HG03460 (cell line): Measurements from ENCODE around the gene VPS52.

Source experiments
- ATAC-seq: cut with Tn5 transposase; IDR thresholded peaks from one replicate; pipeline ENCODE4 v1.9.1; 2021; ENCODE audit not compliant: unreplicated experiment

VPS52 gene

GRCh38 chr6:33271468-33272274, at the start of gene VPS52, which contains the start of gene RPS18:
Gene VPS52 (minus strand): TSS chr6:33271876. CDS start chr6:33271675, 201 bp downstream.
Gene RPS18 (plus strand): TSS chr6:33272075. CDS start chr6:33272120, 45 bp downstream.
- ATAC-seq: peak; percentile 77

DNA sequence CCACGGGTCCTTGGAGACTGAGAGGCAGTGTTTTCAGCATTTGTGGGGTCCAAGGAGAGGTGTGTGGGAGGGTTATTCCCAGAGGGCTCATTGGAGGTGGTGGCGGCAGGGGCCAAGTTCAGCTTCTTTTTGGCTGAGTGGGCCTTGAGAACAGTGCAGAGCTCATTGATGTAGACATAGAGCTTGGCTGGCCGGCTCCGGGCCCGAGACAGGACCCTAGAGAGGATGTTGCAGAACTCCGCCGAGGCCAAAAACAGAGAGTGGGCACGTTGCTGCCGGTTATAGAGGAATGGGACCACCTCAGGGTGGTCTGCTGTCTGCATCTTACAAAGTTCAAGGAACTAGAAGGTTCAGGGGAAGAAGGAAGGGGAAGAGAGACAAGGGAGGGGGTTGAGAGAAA, 49.6 kb upstream of the VPS52 start:
- no peak for ATAC-seq

DNA sequence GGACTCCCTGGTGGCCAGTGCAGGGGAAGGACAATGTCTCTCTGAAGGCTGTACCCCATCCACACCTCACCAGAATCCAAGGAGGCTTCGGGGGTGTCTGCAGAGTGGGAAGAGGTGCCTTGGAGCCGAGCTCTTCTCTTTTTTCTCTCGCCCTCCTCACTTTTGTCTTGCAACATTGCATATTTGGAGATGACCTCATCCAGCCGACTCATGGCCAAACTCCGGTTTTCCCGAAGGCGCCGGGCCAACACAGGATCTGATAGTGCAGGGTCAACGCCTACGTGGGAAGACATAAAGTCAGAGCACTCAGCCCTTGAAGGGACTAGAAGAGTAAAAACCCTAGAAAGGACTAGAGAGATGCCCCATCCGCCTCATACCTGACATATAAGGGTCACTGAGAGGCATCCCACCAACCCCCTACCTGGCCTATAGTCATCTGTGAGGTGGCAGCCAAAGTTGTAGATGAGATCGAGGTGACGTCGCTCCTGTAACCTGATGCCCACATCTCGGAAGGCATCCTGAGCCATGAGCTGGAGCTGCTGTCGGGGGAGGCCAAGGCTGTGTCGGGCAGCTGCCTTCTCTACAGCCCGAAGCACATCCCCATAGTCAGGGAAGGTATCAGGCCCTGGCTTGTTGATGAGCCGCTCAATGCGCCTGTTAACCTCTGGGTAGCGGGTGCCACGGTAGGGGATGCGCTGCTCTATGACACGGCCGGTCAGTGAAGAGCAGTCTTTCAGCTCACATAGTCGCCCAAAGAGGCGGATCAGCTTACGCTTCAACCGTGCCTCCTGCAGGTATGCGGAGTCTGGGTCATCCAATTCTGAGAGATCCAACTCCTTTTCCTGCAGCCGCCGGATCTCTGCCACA, 48.9 kb upstream of the VPS52 start:
- no peak for ATAC-seq

DNA sequence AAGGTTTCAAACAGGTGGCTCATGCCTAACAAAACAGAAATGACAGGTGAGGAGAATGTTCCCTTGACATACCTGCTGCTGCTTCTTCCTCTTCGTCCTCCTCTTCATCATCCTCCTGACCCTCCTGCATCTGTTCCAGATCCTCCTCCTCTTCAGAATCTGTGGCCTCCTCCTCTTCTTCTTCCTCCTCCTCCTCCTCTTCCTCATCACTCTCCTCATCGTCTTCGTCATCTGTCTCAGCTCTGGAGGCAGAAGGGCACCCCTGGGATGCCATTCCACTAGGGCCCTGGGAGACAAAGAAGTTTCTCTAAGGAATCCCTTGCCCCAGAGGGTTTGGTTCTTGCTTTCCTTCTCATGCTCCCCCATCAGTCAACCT, 48.3 kb upstream of the VPS52 start:
- no peak for ATAC-seq

DNA sequence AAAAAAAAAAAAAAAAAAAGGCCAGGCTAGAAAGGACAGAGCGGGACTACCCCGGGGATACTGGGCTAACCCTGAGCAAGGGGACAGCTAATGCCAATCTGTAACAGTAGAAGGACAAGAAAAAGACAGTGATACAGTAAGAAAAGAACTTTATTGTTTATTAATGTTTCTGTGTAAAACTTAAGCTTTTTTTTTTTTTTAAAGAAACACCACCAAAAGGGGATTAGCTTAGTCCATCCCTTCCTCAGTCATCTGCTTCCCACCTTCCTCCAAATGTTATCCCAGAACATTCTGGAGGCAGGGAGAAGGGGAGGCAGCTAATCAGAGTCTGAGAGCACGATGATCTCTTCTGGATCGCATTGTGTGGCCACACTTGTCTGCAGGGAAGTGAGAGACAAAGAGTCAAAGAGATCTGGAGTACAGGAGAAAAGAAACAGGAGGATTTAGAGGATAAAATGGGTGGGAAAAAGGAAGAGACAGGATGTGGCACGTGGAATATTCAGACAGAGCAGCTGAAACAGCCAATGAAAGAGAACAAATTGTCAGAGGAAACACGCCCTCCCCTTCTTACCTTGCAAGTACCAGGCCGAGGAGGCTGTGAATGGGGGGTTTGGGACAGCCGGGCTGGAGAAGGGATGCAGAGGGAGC, 46.9 kb upstream of the VPS52 start:
- no peak for ATAC-seq

GRCh38 chr6:33317669-33318425, 46.2 kb upstream of the VPS52 start, which contains the start of gene ZBTB22:
Gene ZBTB22 (minus strand): TSS chr6:33317744. CDS start chr6:33316916, 828 bp downstream.
- ATAC-seq: peak; percentile 43

DNA sequence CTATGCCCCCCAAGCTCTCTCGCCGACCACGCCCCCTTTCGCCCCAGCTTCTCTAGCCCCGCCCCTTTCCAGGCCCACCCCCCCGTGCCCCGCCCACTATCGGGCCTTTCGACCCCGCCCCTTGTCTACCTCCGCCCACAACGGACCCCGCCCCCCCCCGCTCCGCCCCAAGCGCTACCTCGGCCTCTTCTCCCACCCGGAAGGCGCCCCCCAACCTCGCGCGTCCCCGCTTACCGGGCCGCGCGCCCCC, 45.7 kb upstream of the VPS52 start:
- ATAC-seq: no peak

DNA sequence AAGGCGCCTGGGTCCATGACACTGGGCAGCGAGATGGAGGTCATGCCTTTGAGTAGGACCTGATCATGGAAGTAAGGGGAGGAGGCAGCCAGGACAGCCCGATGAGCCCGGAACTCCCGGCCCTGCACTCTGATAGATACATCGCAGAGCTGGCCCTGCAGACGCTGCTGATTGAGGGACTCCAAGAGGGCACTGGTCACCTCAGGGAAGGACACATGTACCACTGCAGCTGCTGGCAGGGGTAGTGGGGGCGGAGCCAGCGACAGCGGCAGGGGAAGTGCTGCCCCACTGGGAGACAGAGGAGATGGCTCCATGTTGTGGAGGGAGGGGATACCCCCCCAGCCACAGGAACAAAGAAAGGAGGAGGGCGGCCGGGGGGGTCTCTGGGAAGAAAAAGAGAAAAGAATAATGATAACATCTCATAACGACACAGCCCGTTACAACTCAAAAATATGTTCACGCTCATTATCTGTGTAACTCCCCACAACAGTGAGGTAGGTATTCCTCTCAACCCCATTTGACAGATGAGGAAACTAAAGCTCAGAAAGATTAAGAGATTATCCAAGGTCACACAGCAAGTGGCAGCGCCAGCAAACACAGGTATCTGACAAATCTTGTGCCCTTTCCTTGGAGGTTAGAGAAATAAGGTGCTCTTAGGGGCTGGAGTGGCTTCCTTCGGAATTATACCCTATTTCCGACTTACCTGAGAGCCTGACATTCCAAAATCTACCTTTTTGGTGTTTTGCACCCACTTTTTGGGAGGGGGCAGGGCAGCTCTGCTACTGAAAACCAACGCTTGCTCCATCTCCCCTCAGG, 45.1 kb upstream of the VPS52 start:
- no peak for ATAC-seq

DNA sequence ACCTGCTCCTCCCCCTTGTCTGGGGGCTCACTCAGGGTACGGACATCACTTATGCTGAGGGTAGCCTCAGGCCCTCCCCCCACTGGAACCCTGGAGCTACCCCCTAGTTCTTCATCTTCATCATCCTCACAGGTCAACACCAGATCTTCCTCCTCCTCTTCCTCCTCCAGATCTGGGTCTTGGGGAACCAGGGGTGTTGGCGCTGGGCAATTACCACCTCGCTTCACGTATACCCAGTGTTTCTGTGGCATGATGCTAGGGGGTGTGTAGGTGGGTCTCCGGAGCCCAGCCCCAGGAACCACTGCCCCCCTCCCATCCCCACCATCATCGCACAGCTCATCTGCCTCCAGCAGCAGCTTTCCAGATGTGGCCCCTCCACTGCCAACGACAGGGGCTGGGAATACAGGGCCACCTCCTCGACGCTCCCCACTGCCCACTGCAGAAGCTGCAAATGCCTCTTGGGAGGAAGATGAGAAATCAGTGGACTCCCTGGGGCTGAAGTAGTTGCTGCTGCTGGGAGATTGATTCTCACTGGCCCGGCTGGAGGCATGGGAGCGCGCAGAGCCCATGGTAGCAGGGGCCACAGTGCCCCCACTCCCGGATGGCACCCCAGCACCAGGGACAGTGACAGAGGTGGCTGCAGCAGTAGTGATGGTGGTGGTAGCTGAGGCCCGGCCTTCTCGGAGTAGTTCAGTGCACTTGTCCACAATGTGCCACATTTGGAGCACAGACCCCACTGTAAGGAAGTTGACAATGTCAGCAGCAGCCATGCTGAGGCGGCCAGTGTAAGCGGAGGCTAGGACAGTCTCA, 44.3 kb upstream of the VPS52 start:
- no peak for ATAC-seq

DNA sequence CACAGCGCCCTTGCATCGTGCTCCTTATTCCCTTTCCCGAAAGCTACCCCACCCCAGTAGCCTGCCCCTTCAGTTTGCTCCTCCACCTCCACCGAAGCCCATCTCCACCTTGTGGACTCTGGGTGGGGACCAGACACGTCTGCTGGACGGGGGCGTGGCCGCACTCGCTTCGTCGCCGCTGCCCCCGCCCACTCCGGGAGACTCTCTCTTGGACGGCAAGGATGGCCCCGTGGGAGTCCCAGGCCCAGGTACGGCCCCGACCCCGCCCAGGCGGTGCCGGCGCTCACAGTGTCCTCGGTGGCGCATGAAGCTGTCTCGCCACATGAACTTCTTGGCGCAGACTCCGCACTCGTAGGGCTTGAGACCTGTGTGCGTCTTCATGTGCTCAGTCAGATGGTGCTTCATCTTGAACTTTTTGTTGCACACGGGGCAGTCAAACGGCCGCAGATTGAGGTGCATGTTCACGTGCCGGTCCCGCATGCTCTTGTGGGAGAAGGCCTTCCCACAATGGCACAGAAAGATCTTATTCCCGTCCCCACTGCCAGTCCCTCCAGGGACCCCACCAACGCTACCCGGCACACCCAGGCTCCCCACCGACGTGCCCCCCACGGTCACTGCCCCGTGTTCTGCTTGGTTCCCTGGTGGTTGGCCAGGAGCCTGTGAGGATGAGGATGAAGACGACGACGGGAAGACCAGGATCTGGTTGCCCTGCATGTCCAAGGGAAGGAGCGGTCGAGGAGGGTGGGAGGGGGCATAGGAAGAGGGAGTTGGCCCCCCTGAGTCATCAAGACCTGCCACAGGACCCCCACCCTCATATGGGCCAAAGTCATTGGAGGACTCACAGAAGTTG, 43.5 kb upstream of the VPS52 start:
- no peak for ATAC-seq

GRCh38 chr6:33314515-33314942, 42.9 kb upstream of the VPS52 start:
- ATAC-seq: no peak

DNA sequence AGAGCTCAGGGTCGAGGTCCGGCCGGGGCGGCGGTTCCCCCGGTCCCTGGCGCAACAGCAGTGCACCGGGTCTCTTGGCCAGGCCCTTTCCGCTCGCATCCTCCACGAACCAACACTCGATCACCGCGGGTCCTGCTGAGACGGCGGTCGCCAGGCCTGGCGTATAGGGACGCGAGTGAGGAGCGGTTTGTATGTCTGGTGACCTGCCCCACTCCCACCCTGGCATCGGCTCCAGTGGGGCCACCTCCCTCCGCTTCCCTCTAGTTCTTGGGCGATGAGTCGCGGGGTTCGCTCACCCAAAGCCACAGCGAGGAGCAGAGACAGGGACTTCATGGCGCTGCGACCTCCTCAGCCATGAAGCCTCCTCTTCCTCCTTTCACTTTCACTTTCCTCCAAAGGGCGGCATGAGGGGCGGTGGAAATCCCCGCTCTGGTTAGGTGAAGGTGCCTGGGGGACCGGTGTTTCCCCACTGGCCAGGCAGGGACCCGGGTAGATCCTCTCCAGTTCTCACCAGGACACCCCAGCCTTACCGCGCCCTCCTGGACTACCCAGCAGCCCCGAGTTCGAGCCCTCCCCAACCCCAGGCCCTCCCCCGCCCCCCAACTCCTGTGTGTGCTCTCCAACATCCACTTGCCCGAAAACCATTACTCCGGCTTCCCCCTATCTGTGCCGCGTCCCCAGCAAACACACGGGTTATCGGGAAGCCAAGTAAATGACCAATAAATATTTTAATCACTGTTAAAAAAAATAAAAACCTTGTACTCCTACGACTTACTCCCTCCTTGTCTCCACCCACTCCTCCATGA, 42.2 kb upstream of the VPS52 start, which contains the start of gene TAPBP:
Gene TAPBP (minus strand): TSS at position 370 of the 806 bp plus-strand sequence. CDS start 37 bp downstream, at position 333.
- ATAC-seq: no peak

DNA sequence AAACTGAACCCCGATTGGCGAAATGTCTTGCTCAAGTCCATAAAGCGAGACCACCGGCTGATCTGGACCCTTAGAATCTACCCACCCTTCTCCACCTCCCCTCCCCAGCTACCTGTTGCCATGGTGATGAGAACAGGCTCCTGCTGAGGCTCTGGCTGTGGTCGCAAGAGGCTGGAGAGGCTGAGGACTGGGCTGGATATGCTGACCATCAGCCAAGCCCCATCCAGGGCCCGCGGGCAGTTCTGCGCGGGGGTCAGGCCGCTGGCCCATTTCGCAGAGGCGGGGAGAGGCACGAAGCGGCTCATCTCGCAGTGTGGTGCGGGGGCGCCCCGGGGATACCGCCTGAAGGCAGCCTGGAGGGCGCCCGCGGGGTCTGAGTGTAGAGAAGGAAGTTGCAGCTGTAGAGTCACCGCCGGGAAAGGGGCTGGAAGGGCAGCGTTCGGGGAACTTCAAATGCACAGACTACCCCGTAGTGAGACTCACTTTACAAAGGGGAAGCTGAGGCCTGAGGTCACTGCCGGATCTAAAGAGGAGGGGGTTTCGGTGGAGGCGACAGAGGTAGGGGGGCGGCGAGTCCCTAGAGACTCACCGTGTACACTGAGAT, 41.5 kb upstream of the VPS52 start:
- no peak for ATAC-seq

DNA sequence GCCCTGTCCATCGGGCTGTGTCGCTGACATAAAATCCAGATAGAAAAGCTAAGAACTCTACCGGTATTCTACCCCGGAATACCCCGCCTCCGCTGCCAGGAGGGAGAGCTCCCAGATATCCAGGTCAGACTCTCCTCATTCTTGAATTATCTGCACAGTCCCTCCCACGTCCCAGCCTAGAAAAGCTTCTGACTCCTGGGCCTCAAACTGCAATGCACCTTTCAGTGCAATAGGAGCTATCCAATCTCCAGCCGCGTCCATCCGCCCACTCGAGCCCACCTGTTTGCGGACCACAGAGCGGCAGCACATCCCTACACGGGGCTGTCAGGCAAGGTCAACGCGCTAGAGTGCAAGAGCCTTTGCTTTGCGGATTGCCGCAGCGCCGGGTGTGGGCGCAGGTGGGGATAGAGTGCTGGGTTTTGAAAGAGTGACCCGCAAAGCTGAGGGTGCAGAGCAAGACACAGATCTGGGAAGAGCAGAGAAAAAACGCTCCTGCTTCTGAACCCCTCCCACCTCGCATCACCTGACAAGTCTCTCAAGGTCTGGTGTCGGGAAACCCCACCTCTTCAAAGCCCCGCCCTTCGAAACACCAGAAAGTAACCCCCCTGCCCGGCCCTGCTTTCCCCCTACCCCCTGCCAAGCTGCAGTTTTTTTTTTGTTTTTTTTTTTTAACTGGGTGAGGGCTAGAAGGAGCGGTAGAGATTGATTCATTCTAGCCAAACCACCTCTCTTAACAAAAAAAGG, 40.9 kb upstream of the VPS52 start:
- ATAC-seq: peak; percentile 28

GRCh38 chr6:33306356-33306755, 34.7 kb upstream of the VPS52 start:
- no peak for ATAC-seq

GRCh38 chr6:33305052-33305451, 33.4 kb upstream of the VPS52 start:
- no peak for ATAC-seq
